ENCODE measurements around the gene SERBP1. TPM values are rescaled to one million over a fixed set of nuclear protein-coding genes. Genes with fewer than 3 reads are reported as not detected.
"Not testable (repeated sequence)": the region's sequence is repeated elsewhere in the genome, so short reads cannot be mapped to it uniquely, and the experiment has no call there.

SERBP1 gene
- total RNA-seq, 1 donor from 2014 or later, result 135 TPM

DNA sequence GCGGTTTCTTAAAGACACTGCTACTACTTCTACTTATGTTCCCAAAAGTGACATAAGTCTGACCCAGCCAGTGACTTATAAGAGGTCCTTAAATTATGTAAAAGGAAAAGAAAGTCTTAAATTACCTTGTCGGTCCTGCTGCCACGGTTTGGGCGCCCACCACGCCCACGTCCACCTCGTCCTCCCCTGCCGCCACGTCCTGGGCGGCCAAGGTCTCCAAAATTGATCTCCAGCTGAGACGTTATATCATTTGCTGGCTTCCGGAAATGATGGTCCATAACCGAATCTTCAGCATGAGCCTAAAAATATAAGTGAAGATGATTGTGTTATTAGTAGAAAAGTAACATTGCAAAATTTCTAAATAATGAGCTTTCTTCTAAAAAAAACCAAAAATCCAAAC is 15.2 kb downstream of the SERBP1 start:
- H3K27me3 ChIP-seq (ENCODE audit: low read depth), result no peaks in the 10 kb centered on the region
- DNase-seq (no peak), ATAC-seq (no peak)
- TF ChIP-seq CTCF (IDR thresholded peaks at IDR 0.05), result no peak
- intact Hi-C loops (cut with DNase I), result no loop called here
- peaks cover 18% of the 10 kb centered on the region for H3K4me1 ChIP-seq
- H3K4me3 ChIP-seq, result no peak overlapping the region
- peaks cover 96% of the 10 kb centered on the region for H3K36me3 ChIP-seq
- H3K9me3 ChIP-seq, result no peaks in the 10 kb centered on the region
- H3K27ac ChIP-seq, result no peak overlapping the region

DNA sequence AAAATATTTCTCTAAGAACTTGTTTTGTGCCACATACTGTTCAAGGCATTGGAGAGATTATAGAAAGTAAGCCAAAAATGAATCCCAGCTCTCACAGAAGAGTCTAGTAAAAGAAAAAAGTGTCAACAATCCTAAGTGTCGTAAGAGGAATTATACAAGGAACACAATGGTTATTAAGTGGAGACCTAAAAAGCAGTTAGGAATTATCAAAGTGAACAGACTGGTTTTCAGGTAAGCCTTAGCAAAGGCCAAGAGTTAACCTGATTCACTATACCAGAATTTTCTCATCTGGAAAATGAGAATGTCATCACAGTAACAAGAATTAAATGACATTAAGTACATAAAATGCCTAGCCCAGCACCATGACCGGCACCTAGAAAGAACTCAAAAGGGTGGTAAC is 15.6 kb downstream of the SERBP1 start:
- peaks cover 91% of the 10 kb centered on the region for H3K36me3 ChIP-seq

DNA sequence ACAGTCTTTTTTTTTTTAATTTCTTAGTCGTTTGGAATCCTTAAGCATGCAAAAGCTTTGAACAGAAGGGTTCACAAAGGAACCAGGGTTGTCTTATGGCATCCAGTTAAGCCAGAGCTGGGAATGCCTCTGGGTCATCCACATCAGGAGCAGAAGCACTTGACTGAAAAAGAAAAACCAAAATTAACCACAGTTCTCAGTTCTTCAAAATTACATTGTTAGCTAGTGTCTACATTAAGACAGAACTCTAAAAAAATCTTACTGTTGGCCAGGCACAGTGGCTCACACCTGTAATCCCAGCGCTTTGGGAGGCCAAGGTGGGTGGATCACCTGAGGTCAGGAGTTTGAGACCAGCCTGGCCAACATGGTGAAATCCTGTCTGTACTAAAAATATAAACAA is 17.1 kb downstream of the SERBP1 start:
- Histone ChIP-seq H3K36me3 (peaks cover 77% of the 10 kb centered on the region), H3K4me1 (peaks cover 18% of the 10 kb centered on the region)
- H3K27me3 ChIP-seq (ENCODE audit: low read depth); H3K27ac ChIP-seq; intact Hi-C loops (cut with DNase I); H3K9me3 ChIP-seq; ATAC-seq; DNase-seq; H3K4me3 ChIP-seq: not testable (repeated sequence)

More for the DNA sequence above, 15.6 kb downstream of the SERBP1 start:
- peaks cover 18% of the 10 kb centered on the region for H3K4me1 ChIP-seq
- H3K27ac ChIP-seq, result no peak overlapping the region
- intact Hi-C loops (cut with DNase I), result no loop called here
- H3K27me3 ChIP-seq (ENCODE audit: low read depth), result no peaks in the 10 kb centered on the region
- H3K9me3 ChIP-seq, result no peaks in the 10 kb centered on the region
- H3K4me3 ChIP-seq, result no peak overlapping the region
- DNase-seq (no peak), ATAC-seq (peak; percentile 47 to 59)
- no peak for TF ChIP-seq CTCF (IDR thresholded peaks at IDR 0.05)

GRCh38 chr1:67408148-67408547 is 22.1 kb downstream of the SERBP1 start:
- Histone ChIP-seq H3K4me3 (no peak overlapping the region), H3K9me3 (no peaks in the 10 kb centered on the region), H3K27me3 (ENCODE audit: low read depth) (no peaks in the 10 kb centered on the region), H3K36me3 (peaks cover 27% of the 10 kb centered on the region), H3K27ac (no peak overlapping the region), H3K4me1 (peaks cover 7% of the 10 kb centered on the region)
- intact Hi-C loops (cut with DNase I), result no loop called here
- no peak for TF ChIP-seq CTCF (IDR thresholded peaks at IDR 0.05)
- ATAC-seq (no peak), DNase-seq (no peak)

- DNase-seq, result no peak
- H3K4me3 ChIP-seq, result no peak overlapping the region
- ATAC-seq, result no peak
- H3K9me3 ChIP-seq, result no peaks in the 10 kb centered on the region
- H3K36me3 ChIP-seq, result peaks cover 21% of the 10 kb centered on the region
- intact Hi-C loops (cut with DNase I), result no loop called here
- peaks cover 7% of the 10 kb centered on the region for H3K4me1 ChIP-seq
- TF ChIP-seq CTCF (IDR thresholded peaks at IDR 0.05), result no peak
- no peak overlapping the region for H3K27ac ChIP-seq
- no peaks in the 10 kb centered on the region for H3K27me3 ChIP-seq (ENCODE audit: low read depth)
Observed at GRCh38 chr1:67407498-67407897, 22.7 kb downstream of the SERBP1 start.

GRCh38 chr1:67405473-67406245 is 24.5 kb downstream of the SERBP1 start:
- Histone ChIP-seq H3K9me3 (no peaks in the 10 kb centered on the region), H3K27ac (no peak overlapping the region), H3K36me3 (peaks cover 2% of the 10 kb centered on the region), H3K27me3 (ENCODE audit: low read depth) (no peaks in the 10 kb centered on the region), H3K4me1 (peaks cover 7% of the 10 kb centered on the region), H3K4me3 (no peak overlapping the region)
- ATAC-seq (peak in 1 of 2 donors; percentile 78), DNase-seq (no peak)
- TF ChIP-seq CTCF (IDR thresholded peaks at IDR 0.05), result no peak
- intact Hi-C loops (cut with DNase I), result no loop called here

Data from lower lobe of right lung (tissue), 2 donors.